IMR-90 (cell line): ENCODE measurements around the gene IL3RA. TPM values are rescaled to one million over a fixed set of nuclear protein-coding genes. Genes with fewer than 3 reads are reported as not detected.

Source experiments
- ATAC-seq: fragments of 200-7000 bp; cut with Tn5 transposase; 2 replicates; pipeline ENCODE4 v1.9.1; 2020; ENCODE audit warnings: low read depth, mild to moderate bottlenecking, moderate library complexity
- BruUV-seq: library from RNA; stranded (reverse); fragments of 400-500 nt; replicated peaks from 2 replicates; lab custom pipeline; 2021; lab: Mats Ljungman, UMichigan
- CTCF ChIA-PET: fragments of 300-600 bp; formaldehyde crosslinking; extraction: SDS; loops from one replicate; lab custom pipeline; 2021; ENCODE audit warnings: antibody characterized with exemption; lab: Yijun Ruan, JAX
- POLR2A ChIA-PET: fragments of 300-600 bp; sonication (Branson Sonifier 250); formaldehyde crosslinking; loops from one replicate; lab custom pipeline; 2022; ENCODE audit warnings: antibody characterized with exemption; ENCODE audit not compliant: unreplicated experiment; lab: Charles Lee
- DNase-seq: peaks from one replicate; pipeline ENCODE4 v3.0.0; 2013
- H2AFZ ChIP-seq: replicated peaks from 2 replicates; pipeline ENCODE3; 2013; ENCODE audit warnings: low read length, mild to moderate bottlenecking; ENCODE audit not compliant: poor library complexity
- H2AK5ac ChIP-seq: 2 replicates; pipeline ENCODE4 v1.6.1; 2013; ENCODE audit warnings: low read depth, low read length, inconsistent platforms
- H2AK9ac ChIP-seq: replicated peaks from 2 replicates; pipeline ENCODE3; 2013; ENCODE audit warnings: mild to moderate bottlenecking, low read depth, low read length, moderate library complexity; ENCODE audit not compliant: poor library complexity
- H2BK120ac ChIP-seq: 2 replicates; pipeline ENCODE4 v1.6.1; 2013; ENCODE audit warnings: low read depth, low read length, inconsistent platforms
- H2BK15ac ChIP-seq: 3 replicates; pipeline ENCODE4 v1.6.1; 2013; ENCODE audit warnings: low read depth, low read length, inconsistent platforms
- H2BK20ac ChIP-seq: 2 replicates; pipeline ENCODE4 v1.6.1; 2013; ENCODE audit warnings: low read depth, mild to moderate bottlenecking, inconsistent platforms, low read length, moderate library complexity
- H2BK5ac ChIP-seq: 2 replicates; pipeline ENCODE4 v1.6.1; 2013; ENCODE audit warnings: mild to moderate bottlenecking, low read depth, low read length, inconsistent platforms; ENCODE audit not compliant: poor library complexity, severe bottlenecking
- H3K14ac ChIP-seq: replicated peaks from 2 replicates; pipeline ENCODE4 v1.6.1; 2013; ENCODE audit warnings: low read depth, low read length, inconsistent platforms
- H3K18ac ChIP-seq: 2 replicates; pipeline ENCODE4 v1.6.1; 2013; ENCODE audit warnings: low read depth, low read length, control low read depth
- H3K23ac ChIP-seq: 2 replicates; pipeline ENCODE4 v1.6.1; 2013; ENCODE audit warnings: low read depth, low read length, inconsistent platforms
- H3K27ac ChIP-seq: 2 replicates; pipeline ENCODE4 v1.5.1; 2013; ENCODE audit warnings: mild to moderate bottlenecking, control low read depth, low read length; ENCODE audit not compliant: insufficient read depth
- H3K27me3 ChIP-seq: 2 replicates; pipeline ENCODE4 v1.6.1; 2013; ENCODE audit warnings: low read length; ENCODE audit not compliant: control insufficient read depth, insufficient read depth
- H3K36me3 ChIP-seq: 2 replicates; pipeline ENCODE4 v1.6.1; 2013; ENCODE audit warnings: low read length, mixed read lengths; ENCODE audit not compliant: control insufficient read depth, insufficient read depth
- H3K4ac ChIP-seq: 2 replicates; pipeline ENCODE4 v1.6.1; 2013; ENCODE audit warnings: low read depth, low read length, inconsistent platforms
- H3K4me1 ChIP-seq: 2 replicates; pipeline ENCODE4 v1.6.1; 2013; ENCODE audit warnings: low read length, mixed read lengths; ENCODE audit not compliant: control insufficient read depth, insufficient read depth
- H3K4me2 ChIP-seq: 2 replicates; pipeline ENCODE4 v1.6.1; 2013; ENCODE audit warnings: low read depth, mild to moderate bottlenecking, control low read depth, low read length, moderate library complexity
- H3K4me3 ChIP-seq: 2 replicates; pipeline ENCODE4 v1.5.1; 2013; ENCODE audit warnings: low read depth, mild to moderate bottlenecking, control low read depth, low read length, moderate library complexity; ENCODE audit not compliant: insufficient read depth
- H3K56ac ChIP-seq: 2 replicates; pipeline ENCODE4 v1.6.1; 2013; ENCODE audit warnings: low read length, inconsistent platforms; ENCODE audit not compliant: insufficient read depth; ENCODE audit errors: extremely low read depth
- H3K79me1 ChIP-seq, 2 experiments: 2 replicates each; pipeline ENCODE4 v1.6.1; 2013; ENCODE audit warnings: low read length in 2 of 2, inconsistent platforms in 1 of 2, low read depth in 1 of 2
- H3K9ac ChIP-seq: 2 replicates; pipeline ENCODE4 v1.6.1; 2013; ENCODE audit warnings: low read depth, low read length, control low read depth
- H3K9me1 ChIP-seq: 2 replicates; pipeline ENCODE4 v1.6.1; 2013; ENCODE audit warnings: low read length, inconsistent platforms; ENCODE audit not compliant: insufficient read depth
- H3K9me3 ChIP-seq: 2 replicates; pipeline ENCODE4 v1.6.1; 2013; ENCODE audit warnings: low read length; ENCODE audit not compliant: control insufficient read depth, insufficient read depth
- H4K20me1 ChIP-seq: 2 replicates; pipeline ENCODE4 v1.6.1; 2013; ENCODE audit warnings: low read length, inconsistent platforms; ENCODE audit not compliant: insufficient read depth
- H4K5ac ChIP-seq: 2 replicates; pipeline ENCODE4 v1.6.1; 2013; ENCODE audit warnings: mild to moderate bottlenecking, low read depth, low read length, control low read depth
- H4K8ac ChIP-seq, 2 experiments: 2 replicates each; pipeline ENCODE4 v1.6.1; 2013; ENCODE audit warnings: low read depth in 2 of 2, low read length in 2 of 2, control low read depth in 1 of 2, inconsistent platforms in 1 of 2
- H4K91ac ChIP-seq: 2 replicates; pipeline ENCODE4 v1.6.1; 2013; ENCODE audit warnings: low read depth, low read length, inconsistent platforms; ENCODE audit not compliant: insufficient read depth
- BHLHE40 ChIP-seq: fragments of 150-350 bp; IDR thresholded peaks from 2 replicates; pipeline ENCODE4 v1.6.1; 2016; ENCODE audit warnings: mild to moderate bottlenecking, low read depth, low read length
- CEBPB ChIP-seq: IDR thresholded peaks from 2 replicates; pipeline ENCODE4 v1.6.1; 2012; ENCODE audit warnings: low read depth, low read length, improper control_type of control experiment
- CHD1 ChIP-seq: IDR thresholded peaks from 2 replicates; pipeline ENCODE4 v1.6.1; 2012; ENCODE audit warnings: low read depth, low read length, improper control_type of control experiment
- FOS ChIP-seq: fragments of 150-350 bp; IDR thresholded peaks from 2 replicates; pipeline ENCODE4 v1.6.1; 2016; ENCODE audit warnings: low read depth, low read length
- MAZ ChIP-seq: IDR thresholded peaks from 2 replicates; pipeline ENCODE4 v1.6.1; 2012; ENCODE audit warnings: low read depth, mild to moderate bottlenecking, low read length, improper control_type of control experiment, moderate library complexity, borderline replicate concordance
- MXI1 ChIP-seq: IDR thresholded peaks from 2 replicates; pipeline ENCODE4 v1.6.1; 2012; ENCODE audit warnings: low read depth, mild to moderate bottlenecking, low read length, moderate library complexity, borderline replicate concordance
- NFE2L2 ChIP-seq: fragments of 150-350 bp; IDR thresholded peaks from 2 replicates; pipeline ENCODE4 v1.6.1; 2016; ENCODE audit warnings: low read depth, mild to moderate bottlenecking, low read length
- POLR2A ChIP-seq: IDR thresholded peaks from 2 replicates; pipeline ENCODE4 v1.6.1; 2012; ENCODE audit warnings: mild to moderate bottlenecking, low read depth, low read length
- RAD21 ChIP-seq: IDR thresholded peaks from 2 replicates; pipeline ENCODE4 v1.6.1; 2012; ENCODE audit warnings: low read length, improper control_type of control experiment
- RCOR1 ChIP-seq: IDR thresholded peaks from 2 replicates; pipeline ENCODE4 v1.6.1; 2012; ENCODE audit warnings: mild to moderate bottlenecking, low read length, improper control_type of control experiment; ENCODE audit not compliant: insufficient replicate concordance
- RFX5 ChIP-seq: IDR thresholded peaks from 2 replicates; pipeline ENCODE4 v1.8.0; 2012; ENCODE audit warnings: low read depth, mild to moderate bottlenecking, low read length, moderate library complexity
- SMC3 ChIP-seq: fragments of 150-350 bp; IDR thresholded peaks from 2 replicates; pipeline ENCODE4 v1.6.1; 2016; ENCODE audit warnings: low read depth, mild to moderate bottlenecking, antibody characterized with exemption, low read length, moderate library complexity
- WGBS, 2 experiments: methylation state at CpG; one replicate each; pipeline versions ENCODE4 v1.1.5 to v1.1.7; 2013; ENCODE audit warnings: missing lambda C conversion rate in 2 of 2; ENCODE audit not compliant: insufficient read length in 1 of 2; ENCODE audit errors: extremely low coverage in 2 of 2; 5-methylcytosine and 5-hydroxymethylcytosine counted together
- dilution Hi-C: fragments of 300-500 bp; cut with HindIII; formaldehyde crosslinking; loops from one replicate; pipeline ENCODE4 v1.14.3; 2018; ENCODE audit warnings: low sequenced_read_pairs; ENCODE audit not compliant: unreplicated experiment
- in situ Hi-C: fragments of 300-500 bp; cut with MboI; formaldehyde crosslinking; loops from 3 replicates; pipeline ENCODE4 v1.14.3; 2019; ENCODE audit warnings: low sequenced_read_pairs, inconsistent platforms, mixed read lengths
- intact Hi-C: fragments of 100-400 bp; cut with micrococcal nuclease; formaldehyde crosslinking; loops from 2 replicates; pipeline ENCODE4 v1.10.0; 2022
- polyA plus RNA-seq, 3 experiments: library from polyadenylated mRNA; depleted of rRNA; stranded (reverse); fragments of >200 nt; gene quantifications; 2 replicates each; pipeline ENCODE4 v1.2.3, GENCODE V29; 2012; ENCODE audit warnings: low replicate concordance in 1 of 3
- total RNA-seq: library from RNA; depleted of rRNA; stranded (reverse); fragments of >200 nt; gene quantifications from 2 replicates; pipeline ENCODE4 v1.2.3, GENCODE V29; 2012
- TF ChIP-seq, protein P1 (sequence below): conservative IDR thresholded peaks from 2 replicates; pipeline ENCODE4 v1.5.1; 2012; ENCODE audit warnings: mild to moderate bottlenecking, low read depth, low read length, improper control_type of control experiment
- TF ChIP-seq, protein P2 (sequence below): fragments of 150-350 bp; IDR thresholded peaks from 2 replicates; pipeline ENCODE4 v1.6.1; 2017; ENCODE audit warnings: mild to moderate bottlenecking, antibody characterized with exemption, low read length, low read depth
- TF ChIP-seq, protein P3 (sequence below): fragments of 150-350 bp; IDR thresholded peaks from 2 replicates; pipeline ENCODE4 v1.6.1; 2016; ENCODE audit warnings: low read depth, mild to moderate bottlenecking, low read length, moderate library complexity, borderline replicate concordance

IL3RA gene
- total and polyA plus RNA-seq, 2 of the 4 experiments (the other 2 are of a cell fraction), result not detected

DNA sequence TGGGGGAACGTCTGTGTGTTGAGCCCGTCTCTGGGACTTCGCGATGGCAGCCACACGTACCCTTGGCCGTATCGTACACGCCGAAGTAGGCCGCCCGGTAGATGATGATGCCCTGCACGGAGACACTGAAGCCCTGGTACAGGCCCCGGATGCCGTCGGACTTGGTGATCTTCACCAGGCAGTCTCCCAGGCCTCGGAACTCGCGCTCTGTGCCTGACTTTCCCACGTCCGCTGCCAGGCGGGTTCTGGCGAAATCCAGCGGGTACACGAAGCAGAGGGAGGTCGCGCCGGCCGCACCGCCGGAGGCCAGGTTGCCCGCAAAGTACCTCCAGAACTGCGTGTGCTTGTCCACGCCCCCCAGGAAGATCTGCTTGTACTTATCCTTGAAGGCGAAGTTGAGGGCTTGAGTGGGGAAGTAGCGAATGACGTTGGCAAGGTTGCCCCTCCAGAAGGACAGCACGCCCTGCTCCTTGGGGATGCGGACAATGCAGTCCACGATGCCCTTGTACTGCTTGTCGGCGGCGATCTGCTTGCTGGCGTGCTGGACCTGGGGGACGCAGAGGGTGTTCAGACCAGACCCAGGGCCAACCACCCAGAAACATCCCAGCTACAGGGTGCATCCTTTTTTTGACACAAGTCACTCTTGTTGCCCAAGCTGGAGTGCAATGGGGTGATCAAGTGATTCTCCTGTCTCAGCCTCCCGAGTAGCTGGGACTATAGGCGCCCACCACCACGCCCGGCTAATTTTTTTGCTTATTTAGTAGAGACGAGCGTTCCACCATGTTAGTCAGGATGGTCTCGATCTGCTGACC, 52.8 kb downstream of the IL3RA start:
- H3K27me3 ChIP-seq, result no peaks in the 10 kb centered on the region
- peak overlapping the region; percentile 37 for H2AK9ac ChIP-seq
- CTCF ChIA-PET, result no interaction called here
- no peaks in the 10 kb centered on the region for H3K9me3 ChIP-seq
- H3K9ac ChIP-seq, result no peak overlapping the region
- H3K4ac ChIP-seq, result no peak overlapping the region
- H2AK5ac ChIP-seq, result no peak overlapping the region
- ATAC-seq (no peak), DNase-seq (no peak)
- H3K4me1 ChIP-seq, result no peaks in the 10 kb centered on the region
- no peak overlapping the region for H3K23ac ChIP-seq
- intact Hi-C loops, result no loop called here
- peak overlapping the region; percentile 5 for H2AFZ ChIP-seq
- no peak overlapping the region for H2BK20ac ChIP-seq
- no peak overlapping the region for H3K27ac ChIP-seq
- H2BK15ac ChIP-seq, result no peak overlapping the region
- no peak overlapping the region for H2BK120ac ChIP-seq
- no peak overlapping the region for H3K18ac ChIP-seq
- no peak overlapping the region for H3K4me3 ChIP-seq
- no peak overlapping the region for H3K56ac ChIP-seq
- H2BK5ac ChIP-seq, result no peak overlapping the region
- H4K91ac ChIP-seq, result no peak overlapping the region
- in situ Hi-C loops, result no loop called here
- H4K8ac ChIP-seq, result no peak overlapping the region
- peaks cover 72% of the 10 kb centered on the region for H4K20me1 ChIP-seq
- peaks cover 5 to 51% of the 10 kb centered on the region in 2 experiments for H3K79me1 ChIP-seq
- H4K5ac ChIP-seq, result no peak overlapping the region
- POLR2A ChIA-PET, result no interaction called here
- no TSS peak for BruUV-seq
- H3K14ac ChIP-seq, result no peak overlapping the region
- dilution Hi-C loops, result no loop called here
- H3K9me1 ChIP-seq, result peaks cover 6% of the 10 kb centered on the region; the same call in 1 of the 2 replicates
- peaks cover 62% of the 10 kb centered on the region for H3K36me3 ChIP-seq
- WGBS, 2 experiments, result 93% methylated on average over 33 of the region's 51 CpGs; no CpG with 5 or more reads in 1 of the 2 experiments
- H3K4me2 ChIP-seq, result no peak overlapping the region
- no peak for TF ChIP-seq NFE2L2
- TF ChIP-seq SMC3, result no peak
- TF ChIP-seq BHLHE40, result no peak
- TF ChIP-seq POLR2A, result no peak
- TF ChIP-seq, protein P1, sequence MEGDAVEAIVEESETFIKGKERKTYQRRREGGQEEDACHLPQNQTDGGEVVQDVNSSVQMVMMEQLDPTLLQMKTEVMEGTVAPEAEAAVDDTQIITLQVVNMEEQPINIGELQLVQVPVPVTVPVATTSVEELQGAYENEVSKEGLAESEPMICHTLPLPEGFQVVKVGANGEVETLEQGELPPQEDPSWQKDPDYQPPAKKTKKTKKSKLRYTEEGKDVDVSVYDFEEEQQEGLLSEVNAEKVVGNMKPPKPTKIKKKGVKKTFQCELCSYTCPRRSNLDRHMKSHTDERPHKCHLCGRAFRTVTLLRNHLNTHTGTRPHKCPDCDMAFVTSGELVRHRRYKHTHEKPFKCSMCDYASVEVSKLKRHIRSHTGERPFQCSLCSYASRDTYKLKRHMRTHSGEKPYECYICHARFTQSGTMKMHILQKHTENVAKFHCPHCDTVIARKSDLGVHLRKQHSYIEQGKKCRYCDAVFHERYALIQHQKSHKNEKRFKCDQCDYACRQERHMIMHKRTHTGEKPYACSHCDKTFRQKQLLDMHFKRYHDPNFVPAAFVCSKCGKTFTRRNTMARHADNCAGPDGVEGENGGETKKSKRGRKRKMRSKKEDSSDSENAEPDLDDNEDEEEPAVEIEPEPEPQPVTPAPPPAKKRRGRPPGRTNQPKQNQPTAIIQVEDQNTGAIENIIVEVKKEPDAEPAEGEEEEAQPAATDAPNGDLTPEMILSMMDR, result no peak
- TF ChIP-seq MXI1, result no peak
- no peak for TF ChIP-seq FOS
- TF ChIP-seq, protein P2, sequence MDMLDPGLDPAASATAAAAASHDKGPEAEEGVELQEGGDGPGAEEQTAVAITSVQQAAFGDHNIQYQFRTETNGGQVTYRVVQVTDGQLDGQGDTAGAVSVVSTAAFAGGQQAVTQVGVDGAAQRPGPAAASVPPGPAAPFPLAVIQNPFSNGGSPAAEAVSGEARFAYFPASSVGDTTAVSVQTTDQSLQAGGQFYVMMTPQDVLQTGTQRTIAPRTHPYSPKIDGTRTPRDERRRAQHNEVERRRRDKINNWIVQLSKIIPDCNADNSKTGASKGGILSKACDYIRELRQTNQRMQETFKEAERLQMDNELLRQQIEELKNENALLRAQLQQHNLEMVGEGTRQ, result no peak
- TF ChIP-seq RFX5, result no peak
- no peak for TF ChIP-seq MAZ
- TF ChIP-seq RAD21, result no peak
- TF ChIP-seq CEBPB, result no peak
- no peak for TF ChIP-seq RCOR1
- TF ChIP-seq, protein P3, sequence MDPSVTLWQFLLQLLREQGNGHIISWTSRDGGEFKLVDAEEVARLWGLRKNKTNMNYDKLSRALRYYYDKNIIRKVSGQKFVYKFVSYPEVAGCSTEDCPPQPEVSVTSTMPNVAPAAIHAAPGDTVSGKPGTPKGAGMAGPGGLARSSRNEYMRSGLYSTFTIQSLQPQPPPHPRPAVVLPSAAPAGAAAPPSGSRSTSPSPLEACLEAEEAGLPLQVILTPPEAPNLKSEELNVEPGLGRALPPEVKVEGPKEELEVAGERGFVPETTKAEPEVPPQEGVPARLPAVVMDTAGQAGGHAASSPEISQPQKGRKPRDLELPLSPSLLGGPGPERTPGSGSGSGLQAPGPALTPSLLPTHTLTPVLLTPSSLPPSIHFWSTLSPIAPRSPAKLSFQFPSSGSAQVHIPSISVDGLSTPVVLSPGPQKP, result no peak
- no peak for TF ChIP-seq CHD1
